Stimulated activated CD8-positive, alpha-beta memory T cell treated with anti-CD3 and anti-CD28 coated beads, Interleukin-7, amount 100 ng/mL, for 1 hour (primary cell): ENCODE results near the gene AOPEP.
"Not testable (repeated sequence)": the region's sequence is repeated elsewhere in the genome, so short reads cannot be mapped to it uniquely, and the experiment has no call there.

ENCODE experiments used
- DNase-seq, 2 donors: peaks; one replicate each; pipeline ENCODE4 v3.0.0-alpha.2; 2020; ENCODE audit warnings: low read depth in 2 of 2

Gene AOPEP

GRCh38 chr9:94956731-94957130 lies 230.2 kb downstream of the AOPEP start:
- no peak for DNase-seq

GRCh38 chr9:94960964-94961363 lies 234.5 kb downstream of the AOPEP start:
- DNase-seq, result no peak

- no peak for DNase-seq
Observed at GRCh38 chr9:94961870-94962269, 235.4 kb downstream of the AOPEP start.

GRCh38 chr9:94965631-94966030 lies 239.1 kb downstream of the AOPEP start:
- DNase-seq, result not testable (repeated sequence)

GRCh38 chr9:94966046-94966445 lies 239.5 kb downstream of the AOPEP start:
- DNase-seq, result not testable (repeated sequence)

- no peak for DNase-seq
Observed at GRCh38 chr9:94967482-94967881, 241.0 kb downstream of the AOPEP start.

- DNase-seq, result no peak
Observed at GRCh38 chr9:94971378-94972131, 245.1 kb downstream of the AOPEP start.

GRCh38 chr9:94973451-94973941 lies 247.0 kb downstream of the AOPEP start:
- DNase-seq, result no peak

- no peak for DNase-seq
Observed at GRCh38 chr9:94974154-94974879, 247.8 kb downstream of the AOPEP start.

GRCh38 chr9:94975480-94975879 lies 249.0 kb downstream of the AOPEP start:
- no peak for DNase-seq

- no peak for DNase-seq
Observed at GRCh38 chr9:94976077-94976476, 249.6 kb downstream of the AOPEP start.

- DNase-seq, result no peak
Observed at GRCh38 chr9:94977416-94977815, 250.9 kb downstream of the AOPEP start.

GRCh38 chr9:94979904-94980507 lies 253.5 kb downstream of the AOPEP start:
- DNase-seq, result no peak

GRCh38 chr9:94980947-94981722 lies 254.6 kb downstream of the AOPEP start:
- DNase-seq, result no peak

GRCh38 chr9:94981723-94982090 lies 255.2 kb downstream of the AOPEP start:
- DNase-seq, result no peak

GRCh38 chr9:94982211-94982610 lies 255.7 kb downstream of the AOPEP start:
- DNase-seq, result no peak

- no peak for DNase-seq
Observed at GRCh38 chr9:94983552-94983951, 257.1 kb downstream of the AOPEP start.

GRCh38 chr9:94984891-94985476 lies 258.5 kb downstream of the AOPEP start:
- no peak for DNase-seq

GRCh38 chr9:94985649-94986048 lies 259.1 kb downstream of the AOPEP start:
- DNase-seq, result no peak

- no peak for DNase-seq
Observed at GRCh38 chr9:94987731-94988130, 261.2 kb downstream of the AOPEP start.

- no peak for DNase-seq
Observed at GRCh38 chr9:94990897-94991561, 264.5 kb downstream of the AOPEP start.
